ENCODE measurements around the gene CIB4. TPM values are rescaled to one million over a fixed set of nuclear protein-coding genes. Genes with fewer than 3 reads are reported as not detected.

Gene CIB4
- total RNA-seq, 2 donors from 2014 or later = 0.46 TPM; not detected in 1

DNA sequence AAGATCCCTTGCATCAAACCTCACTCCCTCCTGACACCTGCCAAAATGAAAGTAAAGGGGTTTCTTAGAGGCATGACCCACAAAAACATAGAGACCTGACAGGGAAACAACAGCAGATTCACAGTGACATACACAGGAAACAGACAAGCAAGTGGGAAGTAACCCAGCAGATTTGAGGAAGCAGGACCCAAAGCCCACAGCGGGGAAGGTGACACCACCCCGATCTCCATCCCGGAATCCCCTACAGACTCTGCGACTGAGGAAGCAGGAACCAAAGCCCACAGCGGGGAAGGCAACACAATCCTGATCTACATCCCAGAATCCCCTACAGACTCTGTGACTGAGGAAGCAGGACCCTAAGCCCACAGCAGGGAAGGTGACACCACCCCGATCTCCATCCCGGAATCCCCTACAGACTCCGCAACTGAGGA is 21.6 kb downstream of the CIB4 start:
- H3K36me3 ChIP-seq = no peaks in the 10 kb centered on the region
- no peaks in the 10 kb centered on the region for H3K27me3 ChIP-seq (replicated peaks; ENCODE audit: insufficient read depth)
- DNase-seq (ENCODE audit: low spot score) = no peak
- H3K4me1 ChIP-seq (replicated peaks) = peaks cover 4% of the 10 kb centered on the region
- no peak for TF ChIP-seq POLR2AphosphoS5 (IDR thresholded peaks at IDR 0.05)
- TF ChIP-seq, protein P1, sequence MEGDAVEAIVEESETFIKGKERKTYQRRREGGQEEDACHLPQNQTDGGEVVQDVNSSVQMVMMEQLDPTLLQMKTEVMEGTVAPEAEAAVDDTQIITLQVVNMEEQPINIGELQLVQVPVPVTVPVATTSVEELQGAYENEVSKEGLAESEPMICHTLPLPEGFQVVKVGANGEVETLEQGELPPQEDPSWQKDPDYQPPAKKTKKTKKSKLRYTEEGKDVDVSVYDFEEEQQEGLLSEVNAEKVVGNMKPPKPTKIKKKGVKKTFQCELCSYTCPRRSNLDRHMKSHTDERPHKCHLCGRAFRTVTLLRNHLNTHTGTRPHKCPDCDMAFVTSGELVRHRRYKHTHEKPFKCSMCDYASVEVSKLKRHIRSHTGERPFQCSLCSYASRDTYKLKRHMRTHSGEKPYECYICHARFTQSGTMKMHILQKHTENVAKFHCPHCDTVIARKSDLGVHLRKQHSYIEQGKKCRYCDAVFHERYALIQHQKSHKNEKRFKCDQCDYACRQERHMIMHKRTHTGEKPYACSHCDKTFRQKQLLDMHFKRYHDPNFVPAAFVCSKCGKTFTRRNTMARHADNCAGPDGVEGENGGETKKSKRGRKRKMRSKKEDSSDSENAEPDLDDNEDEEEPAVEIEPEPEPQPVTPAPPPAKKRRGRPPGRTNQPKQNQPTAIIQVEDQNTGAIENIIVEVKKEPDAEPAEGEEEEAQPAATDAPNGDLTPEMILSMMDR (IDR thresholded peaks at IDR 0.05) = no peak
- TF ChIP-seq POLR2A (IDR thresholded peaks at IDR 0.05) = no peak
- 67% methylated on average over 8 of the region's 8 CpGs for WGBS
- no peak overlapping the region for H3K27ac ChIP-seq
- H3K4me3 ChIP-seq = no peak overlapping the region
- intact Hi-C loops (cut with DNase I) = no loop called here
- H3K9me3 ChIP-seq = no peaks in the 10 kb centered on the region

- WGBS = 85% methylated on average over 11 of the region's 11 CpGs
- intact Hi-C loops (cut with DNase I) = no loop called here
- no peaks in the 10 kb centered on the region for H3K27me3 ChIP-seq (replicated peaks; ENCODE audit: insufficient read depth)
- no peaks in the 10 kb centered on the region for H3K9me3 ChIP-seq
- DNase-seq (ENCODE audit: low spot score) = no peak
- TF ChIP-seq POLR2A (IDR thresholded peaks at IDR 0.05) = no peak
- TF ChIP-seq, protein P1 (IDR thresholded peaks at IDR 0.05) = no peak
- TF ChIP-seq POLR2AphosphoS5 (IDR thresholded peaks at IDR 0.05) = no peak
- no peaks in the 10 kb centered on the region for H3K36me3 ChIP-seq
- H3K27ac ChIP-seq = no peak overlapping the region
- peaks cover 4% of the 10 kb centered on the region for H3K4me1 ChIP-seq (replicated peaks)
- no peak overlapping the region for H3K4me3 ChIP-seq
Measured at GRCh38 chr2:26619096-26619495, 22.1 kb downstream of the CIB4 start.

- H3K9me3 ChIP-seq = no peaks in the 10 kb centered on the region
- TF ChIP-seq, protein P1 (IDR thresholded peaks at IDR 0.05) = no peak
- TF ChIP-seq POLR2AphosphoS5 (IDR thresholded peaks at IDR 0.05) (no peak), POLR2A (IDR thresholded peaks at IDR 0.05) (no peak)
- no peak overlapping the region for H3K4me3 ChIP-seq
- no peak overlapping the region for H3K27ac ChIP-seq
- no peaks in the 10 kb centered on the region for H3K36me3 ChIP-seq
- intact Hi-C loops (cut with DNase I) = no loop called here
- H3K27me3 ChIP-seq (replicated peaks; ENCODE audit: insufficient read depth) = no peaks in the 10 kb centered on the region
- WGBS = 95% methylated on average over 10 of the region's 10 CpGs
- no peak for DNase-seq (ENCODE audit: low spot score)
- peaks cover 2% of the 10 kb centered on the region for H3K4me1 ChIP-seq (replicated peaks)
Measured at GRCh38 chr2:26618611-26619010, 22.6 kb downstream of the CIB4 start.

GRCh38 chr2:26617588-26618083 is 23.5 kb downstream of the CIB4 start:
- no peaks in the 10 kb centered on the region for H3K27me3 ChIP-seq (replicated peaks; ENCODE audit: insufficient read depth)
- no peak overlapping the region for H3K27ac ChIP-seq
- no peaks in the 10 kb centered on the region for H3K4me1 ChIP-seq (replicated peaks)
- no peaks in the 10 kb centered on the region for H3K9me3 ChIP-seq
- no peak for DNase-seq (ENCODE audit: low spot score)
- no peak overlapping the region for H3K4me3 ChIP-seq
- WGBS = 86% methylated on average over 7 of the region's 7 CpGs
- H3K36me3 ChIP-seq = no peaks in the 10 kb centered on the region
- TF ChIP-seq POLR2A (IDR thresholded peaks at IDR 0.05) = no peak
- TF ChIP-seq POLR2AphosphoS5 (IDR thresholded peaks at IDR 0.05) = no peak
- TF ChIP-seq, protein P1 (IDR thresholded peaks at IDR 0.05) = no peak
- intact Hi-C loops (cut with DNase I) = no loop called here

Data from prostate gland (tissue), 2 donors.